GM13976 (cell line): ENCODE measurements around the gene ICAM2.

ENCODE experiments used
- DNase-seq: peaks from one replicate; pipeline ENCODE4 v3.0.0; 2012; ENCODE audit warnings: low spot score
- CTCF ChIP-seq: IDR thresholded peaks from 2 replicates; pipeline ENCODE4 v1.5.1; 2012; ENCODE audit warnings: borderline replicate concordance, mild to moderate bottlenecking; ENCODE audit not compliant: insufficient read depth; ENCODE audit errors: extremely low read depth, missing control alignments, control extremely low read depth
- in situ Hi-C: fragments of 300-500 bp; cut with MboI; formaldehyde crosslinking; loops from one replicate; pipeline ENCODE4 v1.12.0; 2022; ENCODE audit warnings: low sequenced_read_pairs, mixed read lengths, inconsistent platforms; ENCODE audit not compliant: unreplicated experiment

ICAM2 gene

GRCh38 chr17:63999680-64000531 is 20.5 kb downstream of the ICAM2 start:
- in situ Hi-C loops, result no loop called here
- no peak for DNase-seq
- no peak for TF ChIP-seq CTCF

GRCh38 chr17:63998721-63999679 is 21.4 kb downstream of the ICAM2 start:
- TF ChIP-seq CTCF, result no peak
- in situ Hi-C loops, result no loop called here
- peak; percentile 67 for DNase-seq

- DNase-seq, result peak; percentile 92
- in situ Hi-C loops, result no loop called here
- TF ChIP-seq CTCF, result no peak
Measured at GRCh38 chr17:63998050-63998720, 22.2 kb downstream of the ICAM2 start, which contains the start of gene PRR29. TSS of gene PRR29 (plus strand) at chr17:63998351. CDS start at chr17:63998365, 14 bp downstream.

DNA sequence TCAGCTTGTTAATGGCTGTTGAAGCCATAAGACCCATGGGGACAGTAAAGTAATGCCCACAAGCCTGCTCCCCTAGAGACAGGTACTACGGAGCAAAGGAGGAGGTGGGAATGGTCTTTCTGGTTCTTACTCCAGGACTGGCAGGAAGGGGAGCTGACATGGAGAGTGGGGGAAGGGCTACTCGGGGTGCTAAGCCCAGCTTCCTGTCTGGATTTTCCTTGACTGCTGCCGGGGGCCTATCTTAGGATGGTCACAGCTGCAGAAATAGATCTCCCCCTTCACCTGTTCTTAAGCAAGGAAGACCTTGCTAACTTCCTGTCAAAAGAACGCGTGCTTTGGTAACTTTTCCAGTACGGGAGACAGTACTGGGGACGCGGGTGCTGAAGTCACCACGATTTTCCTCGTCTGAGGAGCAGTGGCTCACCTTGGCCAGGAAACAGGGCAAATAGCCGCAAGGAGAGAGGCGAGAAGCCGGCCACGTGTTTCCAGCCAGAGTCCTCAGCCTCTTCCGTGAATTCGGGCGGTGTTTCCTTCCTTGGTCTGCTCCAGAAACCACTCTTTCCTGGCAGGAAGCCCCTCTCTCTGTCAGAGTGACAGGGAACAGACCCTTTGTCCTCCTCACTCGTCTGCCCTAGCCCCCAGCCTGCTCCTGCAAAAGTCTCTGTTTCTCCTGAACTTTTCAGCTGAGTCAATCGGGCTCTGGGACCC is 22.9 kb downstream of the ICAM2 start:
- TF ChIP-seq CTCF, result no peak
- DNase-seq, result no peak
- in situ Hi-C loops, result no loop called here

- DNase-seq, result no peak
- TF ChIP-seq CTCF, result no peak
- in situ Hi-C loops, result no loop called here
Measured at GRCh38 chr17:63996430-63997182, 23.8 kb downstream of the ICAM2 start.
